Activated effector memory CD4-positive, alpha-beta T cell treated with anti-CD3 and anti-CD28 coated beads, Interleukin-2, amount 50 U/mL, for 16 hours (primary cell): ENCODE results near the gene EHD2.
"Not testable (repeated sequence)": the region's sequence is repeated elsewhere in the genome, so short reads cannot be mapped to it uniquely, and the experiment has no call there.

Experiments used
- DNase-seq: peaks from one replicate; pipeline ENCODE4 v3.0.0-alpha.2; 2020

The EHD2 gene

DNA sequence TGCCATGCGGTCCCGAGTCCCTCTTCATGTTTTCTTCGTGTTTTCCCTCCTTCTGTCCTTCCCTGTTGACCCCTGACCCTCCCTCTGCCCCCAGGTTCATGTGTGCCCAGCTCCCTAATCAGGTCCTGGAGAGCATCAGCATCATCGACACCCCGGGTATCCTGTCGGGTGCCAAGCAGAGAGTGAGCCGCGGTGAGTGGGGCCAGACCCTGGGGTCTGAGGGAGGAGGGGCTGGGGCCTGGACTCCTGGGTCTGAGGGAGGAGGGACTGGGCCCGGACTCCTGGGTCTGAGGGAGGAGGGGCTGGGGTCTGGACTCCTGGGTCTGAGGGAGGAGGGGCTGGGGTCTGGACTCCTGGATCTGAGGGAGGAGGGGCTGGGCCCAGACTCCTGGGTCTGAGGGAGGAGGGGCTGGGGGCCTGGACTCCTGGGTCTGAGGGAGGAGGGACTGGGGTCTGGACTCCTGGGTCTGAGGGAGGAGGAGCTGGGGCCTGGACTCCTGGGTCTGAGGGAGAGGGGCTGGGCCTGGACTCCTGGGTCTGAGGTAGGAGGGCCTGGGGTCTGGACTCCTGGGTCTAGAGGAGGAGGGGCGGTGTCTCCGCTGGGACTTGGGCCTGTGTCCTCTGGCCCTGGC is 5.3 kb downstream of the EHD2 start:
- DNase-seq, result not testable (repeated sequence)

GRCh38 chr19:47719047-47719859 is 6.0 kb downstream of the EHD2 start:
- DNase-seq, result no peak

- DNase-seq, result no peak
These were observed 7.6 kb downstream of the EHD2 start for GRCh38 chr19:47720669-47721422.

GRCh38 chr19:47723581-47723940 is 10.3 kb downstream of the EHD2 start:
- DNase-seq, result no peak

GRCh38 chr19:47725759-47726401 is 12.7 kb downstream of the EHD2 start:
- DNase-seq, result no peak

- no peak for DNase-seq
These were observed 13.2 kb downstream of the EHD2 start for GRCh38 chr19:47726467-47726866.

- not testable (repeated sequence) for DNase-seq
These were observed 15.1 kb downstream of the EHD2 start for GRCh38 chr19:47728295-47728694.

GRCh38 chr19:47729468-47729798 is 16.2 kb downstream of the EHD2 start:
- no peak for DNase-seq

DNA sequence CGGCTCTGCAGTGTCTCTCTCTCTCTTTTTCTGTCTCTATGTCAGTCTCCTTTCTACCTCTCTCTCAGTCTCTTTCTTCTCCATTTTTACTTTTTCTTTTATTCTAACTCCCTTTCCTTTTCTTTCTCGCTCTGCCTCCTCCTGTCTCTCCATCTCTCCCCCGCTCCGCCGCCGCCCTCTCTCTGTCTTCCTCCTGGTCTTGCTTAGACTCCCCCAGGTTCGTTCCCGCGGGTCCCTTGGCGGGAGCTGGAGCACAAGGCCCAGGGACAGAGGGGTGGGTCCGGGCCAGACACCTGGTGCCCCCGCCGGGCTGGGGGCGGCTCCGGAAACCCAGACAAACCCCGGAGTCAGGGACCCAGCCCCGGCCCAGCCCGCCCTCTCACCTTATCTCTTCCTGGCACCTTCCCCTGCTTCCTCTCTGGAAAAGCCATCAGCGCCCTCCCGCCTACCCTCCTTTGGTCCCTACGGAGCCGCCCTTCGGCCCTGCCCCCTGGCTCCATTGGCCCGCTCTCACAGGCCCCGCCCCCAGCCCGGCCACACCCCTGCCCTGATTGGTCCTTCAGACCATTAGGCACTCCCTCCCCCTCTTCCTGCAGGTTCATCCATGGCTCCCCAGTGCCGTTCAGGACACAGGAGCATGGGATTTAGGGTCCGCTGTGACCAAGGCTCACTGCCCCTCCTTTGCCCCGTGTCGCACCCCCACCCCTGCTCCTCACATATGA is 16.7 kb downstream of the EHD2 start:
- DNase-seq, result peak; percentile 74

GRCh38 chr19:47730521-47730889 is 17.3 kb downstream of the EHD2 start:
- DNase-seq, result no peak

- DNase-seq, result no peak
These were observed 17.7 kb downstream of the EHD2 start for GRCh38 chr19:47730910-47731309.

- no peak for DNase-seq
These were observed 21.9 kb downstream of the EHD2 start for GRCh38 chr19:47735131-47735530.

- no peak for DNase-seq
These were observed 27.8 kb downstream of the EHD2 start for GRCh38 chr19:47740866-47741519.

DNA sequence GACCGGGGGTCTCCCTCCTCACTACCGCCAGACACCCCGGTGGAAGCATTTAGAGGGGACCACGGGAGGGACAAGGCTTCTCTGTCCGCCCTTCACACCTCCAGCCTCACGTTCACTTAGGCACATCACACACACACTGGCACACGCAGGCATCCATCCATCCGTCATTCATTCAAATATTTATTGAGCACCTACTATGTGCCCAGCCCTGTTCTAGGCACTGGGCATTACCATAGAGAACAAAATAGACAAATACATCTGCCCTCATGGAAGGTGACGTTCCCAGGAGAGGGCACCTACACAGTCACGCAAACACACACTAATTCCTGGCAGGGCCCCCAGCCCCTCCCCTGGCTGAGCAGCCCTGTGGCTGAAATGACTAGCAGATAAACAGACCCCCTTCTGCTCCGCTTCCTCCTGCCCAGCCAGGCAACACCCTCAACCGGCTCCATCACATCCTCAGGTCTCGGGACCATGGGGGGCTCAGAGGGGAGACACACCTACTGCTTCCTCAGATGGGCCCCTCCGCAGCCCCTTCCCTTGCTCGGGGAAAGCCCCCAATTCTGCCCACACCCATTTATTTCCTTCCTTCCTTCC is 28.4 kb downstream of the EHD2 start:
- DNase-seq, result no peak

- DNase-seq, result no peak
These were observed 29.4 kb downstream of the EHD2 start for GRCh38 chr19:47742634-47743033.

DNA sequence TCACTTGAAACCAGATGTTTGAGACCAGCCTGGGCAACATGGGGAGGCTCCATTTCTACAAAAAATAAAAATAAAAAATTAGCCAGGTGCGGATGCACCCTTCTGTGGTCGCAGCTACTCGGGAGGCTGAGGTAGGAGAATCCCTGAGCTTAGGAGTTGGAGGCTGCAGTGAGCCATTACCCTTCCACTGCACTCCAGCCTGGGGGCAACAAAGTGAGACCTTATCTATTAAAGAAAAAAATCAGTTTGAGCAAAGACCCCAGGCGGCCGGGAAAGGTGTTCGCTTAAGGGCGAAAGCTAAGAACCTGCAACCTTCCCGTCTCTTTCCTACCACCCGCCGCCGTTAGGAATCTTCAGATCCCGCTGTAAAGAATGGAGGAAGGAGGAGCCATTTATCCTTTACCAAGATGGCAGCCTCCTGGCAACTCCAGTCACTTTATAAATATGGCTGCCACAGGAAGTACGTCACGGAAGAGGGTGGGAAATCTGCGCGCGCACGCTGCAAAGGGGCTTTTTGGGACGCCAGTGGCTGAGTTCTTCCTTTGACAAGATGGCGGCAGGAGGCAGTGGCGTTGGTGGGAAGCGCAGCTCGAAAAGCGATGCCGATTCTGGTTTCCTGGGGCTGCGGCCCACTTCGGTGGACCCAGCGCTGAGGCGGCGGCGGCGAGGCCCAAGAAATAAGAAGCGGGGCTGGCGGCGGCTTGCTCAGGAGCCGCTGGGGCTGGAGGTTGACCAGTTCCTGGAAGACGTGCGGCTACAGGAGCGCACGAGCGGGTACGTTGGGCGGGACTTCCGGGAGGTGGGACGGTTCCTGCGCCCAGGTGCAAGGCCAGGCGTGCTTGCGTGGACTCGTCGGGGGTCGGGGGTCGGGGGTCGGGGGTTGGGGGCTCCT is 32.0 kb downstream of the EHD2 start, which contains the start of gene NOP53:
TSS of gene NOP53 (plus strand) at position 537 of the 892 bp plus-strand sequence. CDS start at position 551, 14 bp downstream.
- DNase-seq, result peak; percentile 98

- not testable (repeated sequence) for DNase-seq
These were observed 32.9 kb downstream of the EHD2 start for GRCh38 chr19:47746129-47746528.

GRCh38 chr19:47749326-47749725 is 36.1 kb downstream of the EHD2 start:
- no peak for DNase-seq

GRCh38 chr19:47750752-47751151 is 37.5 kb downstream of the EHD2 start:
- no peak for DNase-seq

DNA sequence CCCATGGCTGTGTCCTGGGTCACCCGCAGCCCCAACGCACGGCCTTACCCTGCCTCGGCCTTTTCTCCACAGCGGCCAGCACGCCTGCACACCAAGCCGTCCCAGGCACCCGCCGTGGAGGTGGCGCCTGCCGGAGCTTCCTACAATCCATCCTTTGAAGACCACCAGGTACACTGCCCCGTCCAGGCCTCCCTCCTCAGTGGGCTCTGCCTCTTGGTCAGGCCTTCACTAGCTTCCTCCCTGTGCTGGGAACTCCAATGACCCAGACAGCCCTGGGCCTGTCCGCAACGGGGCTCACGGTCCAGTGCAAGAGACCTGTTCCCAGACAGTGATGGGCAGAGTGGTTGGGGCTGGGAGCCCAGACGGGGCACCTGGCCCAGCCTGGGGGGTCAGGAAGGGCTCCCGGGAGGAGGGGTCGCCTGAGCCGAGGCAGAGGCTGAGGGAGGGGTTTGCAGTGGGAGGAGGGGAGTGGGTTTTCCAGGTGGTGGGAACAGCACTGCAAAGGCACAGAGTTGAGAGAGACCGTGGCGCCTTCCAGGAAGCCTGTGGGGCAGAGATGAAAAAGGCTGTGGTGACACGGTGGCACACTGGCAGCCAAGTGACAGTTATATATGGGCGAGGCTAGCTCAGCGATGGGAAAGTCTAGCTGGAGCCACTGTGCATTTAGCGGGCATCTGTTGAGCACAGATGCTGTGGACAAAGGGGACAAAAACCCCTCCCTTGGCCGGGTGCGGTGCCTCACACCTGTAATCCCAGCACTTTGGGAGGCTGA is 39.4 kb downstream of the EHD2 start:
- DNase-seq, result no peak
